SH-SY5Y (cell line): ENCODE results near the gene KIN.

ENCODE experiments used
- GATA2 ChIP-seq: IDR thresholded peaks from 2 replicates; pipeline ENCODE4 v1.6.1; 2011; ENCODE audit warnings: mild to moderate bottlenecking, low read depth, low read length
- GATA3 ChIP-seq: IDR thresholded peaks from 2 replicates; pipeline ENCODE4 v1.6.1; 2011; ENCODE audit warnings: low read depth, mild to moderate bottlenecking, low read length, moderate library complexity

Gene KIN

GRCh38 chr10:7808686-7809267 is 21.0 kb upstream of the KIN start:
- no peak for TF ChIP-seq GATA3
- no peak for TF ChIP-seq GATA2

GRCh38 chr10:7804741-7805140 is 16.9 kb upstream of the KIN start:
- TF ChIP-seq GATA2 (no peak), GATA3 (no peak)

GRCh38 chr10:7804216-7804615 is 16.4 kb upstream of the KIN start:
- TF ChIP-seq GATA3 (no peak), GATA2 (no peak)

GRCh38 chr10:7802606-7803005 is 14.8 kb upstream of the KIN start:
- TF ChIP-seq GATA3 (no peak), GATA2 (no peak)

- no peak for TF ChIP-seq GATA3
- TF ChIP-seq GATA2: no peak
These were observed 9.8 kb upstream of the KIN start for GRCh38 chr10:7797582-7797981.

GRCh38 chr10:7795605-7796004 is 7.8 kb upstream of the KIN start:
- TF ChIP-seq GATA2: no peak
- no peak for TF ChIP-seq GATA3

- TF ChIP-seq GATA3: no peak
- TF ChIP-seq GATA2: no peak
These were observed 6.6 kb upstream of the KIN start for GRCh38 chr10:7794251-7795026.

GRCh38 chr10:7792541-7792940 is 4.7 kb upstream of the KIN start:
- TF ChIP-seq GATA2: no peak
- TF ChIP-seq GATA3: no peak

- TF ChIP-seq GATA3 (peak; percentile 34; the same call in 1 of the 2 replicates), GATA2 (peak; percentile 84)
These were observed 1.6 kb upstream of the KIN start for GRCh38 chr10:7789390-7789789.

GRCh38 chr10:7788639-7789286 is 970 bp upstream of the KIN start:
- TF ChIP-seq GATA2: no peak
- no peak for TF ChIP-seq GATA3

GRCh38 chr10:7787150-7787856 is 490 bp downstream of the KIN start:
- TF ChIP-seq GATA3 (no peak), GATA2 (no peak)

- TF ChIP-seq GATA3 (no peak), GATA2 (no peak)
These were observed 1.4 kb downstream of the KIN start for GRCh38 chr10:7786430-7786829.

- TF ChIP-seq GATA2: no peak
- no peak for TF ChIP-seq GATA3
These were observed 11.0 kb downstream of the KIN start for GRCh38 chr10:7776777-7777176.

GRCh38 chr10:7773845-7774801 is 13.7 kb downstream of the KIN start:
- TF ChIP-seq GATA2: no peak
- no peak for TF ChIP-seq GATA3
